Osteocyte (in vitro differentiated cells): ENCODE measurements around the gene MBD2. TPM values are rescaled to one million over a fixed set of nuclear protein-coding genes. Genes with fewer than 3 reads are reported as not detected.

Experiments used
- DNase-seq: peaks from one replicate; pipeline ENCODE4 v3.0.0; 2021; ENCODE audit warnings: mixed read lengths; ENCODE audit not compliant: unreplicated experiment; ENCODE audit errors: extremely low spot score
- H3K27ac Mint-ChIP-seq: one replicate; pipeline ENCODE4 v1.8.0; 2021; ENCODE audit warnings: mild to moderate bottlenecking, mixed read lengths; ENCODE audit not compliant: unreplicated experiment
- H3K27me3 Mint-ChIP-seq: one replicate; pipeline ENCODE4 v1.8.0; 2021; ENCODE audit warnings: mixed read lengths; ENCODE audit not compliant: unreplicated experiment
- H3K36me3 Mint-ChIP-seq: one replicate; pipeline ENCODE4 v1.8.0; 2021; ENCODE audit warnings: mixed read lengths; ENCODE audit not compliant: unreplicated experiment
- H3K4me1 Mint-ChIP-seq: one replicate; pipeline ENCODE4 v1.8.0; 2021; ENCODE audit warnings: mixed read lengths; ENCODE audit not compliant: unreplicated experiment
- H3K4me3 Mint-ChIP-seq: one replicate; pipeline ENCODE4 v1.8.0; 2021; ENCODE audit warnings: mild to moderate bottlenecking, moderate library complexity, mixed read lengths; ENCODE audit not compliant: unreplicated experiment
- H3K9me3 Mint-ChIP-seq: one replicate; pipeline ENCODE4 v1.8.0; 2021; ENCODE audit warnings: mixed read lengths; ENCODE audit not compliant: unreplicated experiment
- total RNA-seq: library from RNA; stranded (reverse); gene quantifications from 2 replicates; pipeline ENCODE4 v1.2.1, GENCODE V29; 2021
- TF ChIP-seq, protein P1 (sequence below): fragments of 200-600 bp; sonication (generic); IDR thresholded peaks from 2 replicates; pipeline ENCODE4 v1.5.0; 2021; ENCODE audit warnings: antibody characterized with exemption, mild to moderate bottlenecking, moderate library complexity

Gene MBD2
- total RNA-seq, 1 donor from 2014 or later: 58.3 TPM

DNA sequence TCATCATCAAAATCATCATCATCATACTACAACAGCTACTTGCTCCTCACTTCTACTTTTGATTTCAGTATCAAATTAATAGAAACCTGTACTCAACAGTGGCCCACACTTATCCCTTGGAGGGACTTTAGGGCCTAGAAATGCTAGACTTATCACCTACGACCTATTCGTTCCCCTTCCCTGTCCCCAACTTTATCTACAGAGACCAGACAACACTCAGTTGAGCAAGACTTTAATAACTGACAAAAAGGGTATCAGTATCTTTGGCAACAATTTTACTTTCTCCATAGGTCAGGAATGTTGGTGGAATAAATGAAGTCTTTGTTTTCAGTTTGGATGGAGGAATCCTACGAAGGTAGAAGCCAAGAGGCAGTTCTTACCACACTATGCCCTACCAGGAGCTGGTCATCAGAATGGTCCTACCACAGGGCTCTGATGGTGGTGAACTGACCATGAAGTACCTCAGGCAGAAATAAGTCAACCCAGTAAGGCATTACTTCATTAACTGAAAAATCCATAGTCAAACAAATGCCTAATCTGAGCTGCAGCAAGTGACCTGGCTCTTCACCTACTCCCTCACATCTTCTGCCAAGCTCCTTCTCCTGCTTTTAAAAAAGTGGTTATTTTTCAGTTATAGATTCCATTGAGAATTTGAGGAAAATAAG lies 26.6 kb downstream of the MBD2 start:
- Mint-ChIP-seq H3K27me3 (no peaks in the 10 kb centered on the region), H3K36me3 (peaks cover 22% of the 10 kb centered on the region), H3K4me3 (no peak overlapping the region), H3K4me1 (no peaks in the 10 kb centered on the region), H3K9me3 (no peaks in the 10 kb centered on the region), H3K27ac (no peak overlapping the region)
- no peak for DNase-seq
- TF ChIP-seq, protein P1, sequence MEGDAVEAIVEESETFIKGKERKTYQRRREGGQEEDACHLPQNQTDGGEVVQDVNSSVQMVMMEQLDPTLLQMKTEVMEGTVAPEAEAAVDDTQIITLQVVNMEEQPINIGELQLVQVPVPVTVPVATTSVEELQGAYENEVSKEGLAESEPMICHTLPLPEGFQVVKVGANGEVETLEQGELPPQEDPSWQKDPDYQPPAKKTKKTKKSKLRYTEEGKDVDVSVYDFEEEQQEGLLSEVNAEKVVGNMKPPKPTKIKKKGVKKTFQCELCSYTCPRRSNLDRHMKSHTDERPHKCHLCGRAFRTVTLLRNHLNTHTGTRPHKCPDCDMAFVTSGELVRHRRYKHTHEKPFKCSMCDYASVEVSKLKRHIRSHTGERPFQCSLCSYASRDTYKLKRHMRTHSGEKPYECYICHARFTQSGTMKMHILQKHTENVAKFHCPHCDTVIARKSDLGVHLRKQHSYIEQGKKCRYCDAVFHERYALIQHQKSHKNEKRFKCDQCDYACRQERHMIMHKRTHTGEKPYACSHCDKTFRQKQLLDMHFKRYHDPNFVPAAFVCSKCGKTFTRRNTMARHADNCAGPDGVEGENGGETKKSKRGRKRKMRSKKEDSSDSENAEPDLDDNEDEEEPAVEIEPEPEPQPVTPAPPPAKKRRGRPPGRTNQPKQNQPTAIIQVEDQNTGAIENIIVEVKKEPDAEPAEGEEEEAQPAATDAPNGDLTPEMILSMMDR: no peak

DNA sequence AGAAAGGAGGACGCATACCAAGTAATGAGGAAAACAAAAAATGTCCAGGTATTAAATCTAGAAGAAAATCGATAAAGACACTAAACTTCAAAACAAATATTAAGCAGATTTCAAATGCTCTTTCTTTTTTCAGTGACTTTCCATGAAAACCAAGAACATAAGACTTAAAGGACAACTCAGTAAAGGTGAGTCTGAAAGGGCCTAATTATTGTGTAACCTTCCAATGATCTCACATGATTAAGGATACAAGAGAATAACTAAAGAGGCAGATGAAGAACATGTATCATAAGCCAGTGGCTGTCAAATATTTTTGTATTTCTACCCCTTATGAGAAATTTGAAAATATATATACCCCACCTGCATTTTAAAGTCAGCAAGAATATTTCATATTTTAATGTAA lies 30.7 kb downstream of the MBD2 start:
- no peak for DNase-seq
- Mint-ChIP-seq H3K4me1 (no peaks in the 10 kb centered on the region), H3K4me3 (no peak overlapping the region), H3K36me3 (peaks cover 6% of the 10 kb centered on the region), H3K27me3 (no peaks in the 10 kb centered on the region), H3K27ac (no peak overlapping the region), H3K9me3 (no peaks in the 10 kb centered on the region)
- TF ChIP-seq, protein P1: no peak

DNA sequence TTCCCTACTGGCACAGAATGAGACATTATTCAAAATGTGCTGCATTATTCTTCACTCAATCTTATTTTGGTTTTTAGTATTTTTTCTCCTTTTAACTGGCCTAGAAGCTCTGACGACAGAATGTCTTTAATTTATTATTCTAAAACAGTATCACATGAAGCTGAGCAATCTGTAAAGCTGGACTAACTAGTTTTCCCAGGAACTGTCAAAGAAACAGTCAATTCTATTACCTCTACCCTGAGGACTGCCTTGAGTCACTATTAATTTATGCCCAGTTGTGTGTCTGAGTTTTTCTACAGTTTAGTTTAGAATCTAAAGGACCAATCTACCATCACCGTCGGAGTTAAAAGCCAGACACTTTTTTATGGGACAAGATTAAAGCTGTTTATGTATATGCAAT lies 31.6 kb downstream of the MBD2 start:
- Mint-ChIP-seq H3K36me3 (peaks cover 9% of the 10 kb centered on the region), H3K27ac (no peak overlapping the region), H3K4me1 (no peaks in the 10 kb centered on the region), H3K9me3 (no peaks in the 10 kb centered on the region), H3K4me3 (no peak overlapping the region), H3K27me3 (no peaks in the 10 kb centered on the region)
- DNase-seq: no peak
- TF ChIP-seq, protein P1: no peak

DNA sequence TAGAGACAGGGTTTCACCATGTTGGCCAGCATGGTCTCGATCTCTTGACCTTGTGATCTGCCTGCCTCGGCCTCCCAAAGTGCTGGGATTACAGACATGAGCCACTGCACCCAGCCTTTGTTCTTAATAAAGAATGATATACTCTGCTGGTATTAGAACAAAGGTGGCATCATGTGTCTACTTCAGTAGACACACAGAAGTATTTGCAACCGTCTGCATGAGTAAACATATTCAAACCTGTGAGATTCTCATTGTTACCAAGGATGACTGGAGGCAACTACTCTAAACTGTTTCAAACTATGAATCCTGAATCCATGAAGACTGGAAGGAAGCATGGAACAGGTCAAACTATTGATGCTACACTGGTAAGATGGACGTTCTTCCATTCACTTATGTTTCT lies 32.1 kb downstream of the MBD2 start:
- no peaks in the 10 kb centered on the region for H3K9me3 Mint-ChIP-seq
- H3K36me3 Mint-ChIP-seq: peaks cover 6% of the 10 kb centered on the region
- H3K27me3 Mint-ChIP-seq: no peaks in the 10 kb centered on the region
- TF ChIP-seq, protein P1: no peak
- DNase-seq: no peak
- H3K4me3 Mint-ChIP-seq: no peak overlapping the region
- H3K4me1 Mint-ChIP-seq: no peaks in the 10 kb centered on the region
- no peak overlapping the region for H3K27ac Mint-ChIP-seq

DNA sequence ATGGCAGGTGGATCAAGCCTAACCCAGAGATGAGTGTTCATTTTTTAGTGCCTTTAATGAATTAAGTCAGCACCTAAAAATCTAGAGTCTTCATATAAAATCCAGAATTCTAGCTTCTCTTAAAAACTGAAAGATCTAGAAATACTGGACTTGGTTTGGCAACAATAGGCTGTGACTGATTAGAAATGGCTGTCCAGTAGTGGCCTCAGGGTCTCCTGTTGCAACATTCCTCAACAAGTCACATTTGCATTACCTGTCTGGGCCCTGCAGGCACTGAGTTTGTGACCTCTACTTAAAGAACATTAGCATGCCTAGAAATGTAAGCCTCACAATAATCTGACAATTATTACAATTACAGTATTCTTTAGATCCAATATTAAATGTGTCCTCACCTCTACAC lies 33.1 kb downstream of the MBD2 start:
- no peaks in the 10 kb centered on the region for H3K9me3 Mint-ChIP-seq
- H3K4me3 Mint-ChIP-seq: no peak overlapping the region
- DNase-seq: no peak
- TF ChIP-seq, protein P1: no peak
- no peaks in the 10 kb centered on the region for H3K4me1 Mint-ChIP-seq
- no peak overlapping the region for H3K27ac Mint-ChIP-seq
- no peaks in the 10 kb centered on the region for H3K27me3 Mint-ChIP-seq
- H3K36me3 Mint-ChIP-seq: peaks cover 11% of the 10 kb centered on the region
